Activated CD8-positive, alpha-beta memory T cell treated with anti-CD3 and anti-CD28 coated beads, Interleukin-2, amount 50 U/mL, for 48 hours (primary cell): ENCODE measurements around the gene ZNF581.

Experiments used
- DNase-seq: peaks from one replicate; pipeline ENCODE4 v3.0.0-alpha.2; 2020

Gene ZNF581

GRCh38 chr19:55683449-55684261 is 40.2 kb downstream of the ZNF581 start:
- DNase-seq, result no peak

GRCh38 chr19:55684946-55685681 is 41.7 kb downstream of the ZNF581 start:
- no peak for DNase-seq

- no peak for DNase-seq
Observed at GRCh38 chr19:55685776-55686175, 42.3 kb downstream of the ZNF581 start.

GRCh38 chr19:55686311-55687050 is 43.0 kb downstream of the ZNF581 start:
- DNase-seq, result no peak

GRCh38 chr19:55687281-55688201 is 44.1 kb downstream of the ZNF581 start:
- DNase-seq, result no peak

- no peak for DNase-seq
Observed at GRCh38 chr19:55688422-55689218, 45.2 kb downstream of the ZNF581 start.

- DNase-seq, result no peak
Observed at GRCh38 chr19:55689411-55690108, 46.1 kb downstream of the ZNF581 start.

GRCh38 chr19:55690109-55690768 is 46.8 kb downstream of the ZNF581 start:
- no peak for DNase-seq

- DNase-seq, result no peak
Observed at GRCh38 chr19:55690769-55691545, 47.5 kb downstream of the ZNF581 start.

- no peak for DNase-seq
Observed at GRCh38 chr19:55691561-55692481, 48.4 kb downstream of the ZNF581 start.

GRCh38 chr19:55692681-55693081 is 49.2 kb downstream of the ZNF581 start:
- DNase-seq, result no peak

GRCh38 chr19:55693336-55693974 is 50.0 kb downstream of the ZNF581 start:
- no peak for DNase-seq

GRCh38 chr19:55694241-55694655 is 50.8 kb downstream of the ZNF581 start:
- DNase-seq, result no peak

- DNase-seq, result no peak
Observed at GRCh38 chr19:55694656-55695491, 51.4 kb downstream of the ZNF581 start.
